ENCODE data around the gene RABIF.

DNA sequence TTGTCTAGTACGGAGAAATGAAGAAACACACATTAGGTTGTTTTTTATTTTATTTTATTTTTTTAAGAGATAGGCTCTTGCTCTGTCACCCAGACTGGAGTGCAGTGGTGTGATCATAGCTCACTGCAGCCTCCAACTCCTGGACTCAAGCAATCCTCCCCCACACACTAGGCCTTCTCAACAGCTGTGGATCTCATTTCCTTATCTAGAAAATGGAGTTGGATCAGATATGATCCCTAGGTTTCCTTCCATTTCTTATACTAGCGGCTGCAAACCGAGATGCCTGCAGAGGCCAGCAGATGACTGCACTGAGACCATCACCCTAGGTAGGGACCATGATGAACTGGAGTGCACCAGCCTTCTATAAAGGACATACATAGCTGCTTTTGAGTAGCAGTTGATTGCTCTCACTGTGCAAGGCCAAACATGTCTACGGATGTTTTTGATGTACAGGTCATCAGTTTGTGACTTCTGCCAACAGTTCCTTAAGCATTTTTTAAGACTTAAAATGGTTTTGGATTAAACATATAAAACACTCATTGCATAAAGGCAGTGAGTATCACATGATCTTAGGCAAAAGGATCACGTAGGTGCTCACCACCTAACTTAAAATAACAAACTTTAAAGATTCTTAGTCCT, 49.5 kb upstream of the RABIF start:
- TF ChIP-seq CTCF (IDR thresholded peaks at IDR 0.05): no peak
- no peak for TF ChIP-seq POLR2A (IDR thresholded peaks at IDR 0.05)
